Endothelial cell of umbilical vein (primary cell): ENCODE results near the gene CSNK1G3.

Experiments
- CTCF ChIP-seq, 2 donors: IDR thresholded peaks; 1 replicate in 1 of 2; 2 replicates in 1 of 2; pipeline ENCODE4 v1.5.1; 2011; ENCODE audit warnings: low read length in 2 of 2, mild to moderate bottlenecking in 2 of 2, moderate library complexity in 2 of 2, control low read depth in 1 of 2, inconsistent platforms in 1 of 2, low read depth in 1 of 2; ENCODE audit not compliant: insufficient read depth in 1 of 2; ENCODE audit errors: extremely low read depth in 1 of 2
- EZH2 ChIP-seq: IDR thresholded peaks from 2 replicates; pipeline ENCODE4 v1.6.1; 2012; ENCODE audit warnings: borderline replicate concordance, low read depth, mild to moderate bottlenecking, moderate library complexity, low read length, inconsistent platforms; ENCODE audit not compliant: severe bottlenecking
- FOS ChIP-seq: IDR thresholded peaks from 2 replicates; pipeline ENCODE4 v1.6.1; 2011; ENCODE audit warnings: mild to moderate bottlenecking, low read length, moderate library complexity, borderline replicate concordance; ENCODE audit not compliant: insufficient read depth
- GATA2 ChIP-seq: IDR thresholded peaks from 2 replicates; pipeline ENCODE4 v1.7.0; 2011; ENCODE audit warnings: low read depth, mild to moderate bottlenecking, moderate library complexity, mixed read lengths, low read length; ENCODE audit not compliant: insufficient read length, insufficient read depth
- JUN ChIP-seq: IDR thresholded peaks from 2 replicates; pipeline ENCODE4 v1.6.1; 2011; ENCODE audit warnings: borderline replicate concordance, low read depth; ENCODE audit not compliant: insufficient read length, insufficient read depth
- MAX ChIP-seq: IDR thresholded peaks from 2 replicates; pipeline ENCODE4 v1.6.1; 2011; ENCODE audit not compliant: insufficient read depth, insufficient read length
- POLR2A ChIP-seq: IDR thresholded peaks from 2 replicates; pipeline ENCODE4 v1.6.1; 2012; ENCODE audit warnings: low read depth, mild to moderate bottlenecking, control low read depth, low read length
- POLR2AphosphoS5 ChIP-seq: IDR thresholded peaks from 2 replicates; pipeline ENCODE4 v1.6.1; 2012; ENCODE audit warnings: low read depth, mild to moderate bottlenecking, control low read depth, low read length, moderate library complexity; ENCODE audit not compliant: insufficient read depth

GRCh38 chr5:123554601-123555000 lies 42.6 kb downstream of the CSNK1G3 start:
- TF ChIP-seq CTCF (IDR thresholded peaks at IDR 0.05; ENCODE audit: extremely low read depth in 1 of 2, insufficient read depth in 1 of 2, low read depth in 1 of 2, low read length in 2 of 2) (no peak), POLR2AphosphoS5 (no peak), POLR2A (no peak), JUN (no peak), EZH2 (no peak), FOS (no peak), MAX (no peak), GATA2 (no peak)
